ENCODE results near the gene KCNJ11. TPM values are rescaled to one million over a fixed set of nuclear protein-coding genes. Genes with fewer than 3 reads are reported as not detected.

The KCNJ11 gene
- total RNA-seq, 1 experiment from 2014 or later = 7.5 TPM

DNA sequence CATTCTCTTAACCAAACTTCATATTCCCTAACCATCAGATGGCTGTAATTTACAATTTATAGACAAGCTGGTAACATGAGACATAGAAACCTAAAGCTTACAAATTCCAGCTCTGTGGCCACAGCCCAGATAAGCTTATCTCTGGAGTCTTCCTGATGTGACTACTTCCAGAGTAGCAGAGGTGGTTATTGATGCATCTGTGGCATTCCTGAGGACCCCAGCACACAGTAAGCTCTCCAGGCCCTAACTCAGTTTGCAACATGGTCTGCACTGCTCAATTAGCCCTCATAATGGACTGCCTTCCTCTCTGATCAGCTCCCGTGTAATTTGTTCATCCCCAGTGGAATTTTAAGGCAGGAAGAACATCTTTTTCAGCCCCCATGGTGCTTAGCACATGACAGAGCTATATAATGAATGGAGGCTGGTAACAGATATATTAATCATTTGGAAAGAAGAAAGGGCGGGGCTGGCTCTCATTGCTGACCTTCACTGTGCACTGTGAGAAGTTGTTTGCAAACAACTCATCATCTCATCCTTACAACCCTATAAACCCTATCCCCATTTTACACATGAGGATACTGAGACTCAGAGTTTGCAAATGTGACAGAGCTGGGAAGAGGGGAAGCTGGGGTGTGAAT is 30.1 kb upstream of the KCNJ11 start:
- Histone ChIP-seq H3K79me2 (ENCODE audit: insufficient read depth, low read length) (no peaks in the 10 kb centered on the region), H2AFZ (ENCODE audit: low read depth, low read length, poor library complexity, severe bottlenecking) (no peak overlapping the region), H4K20me1 (ENCODE audit: insufficient read depth) (no peaks in the 10 kb centered on the region), H3K27me3 (ENCODE audit: insufficient read depth, low read length) (peaks cover 70% of the 10 kb centered on the region), H3K9ac (ENCODE audit: low read length) (no peak overlapping the region), H3K36me3 (ENCODE audit: control insufficient read depth in 1 of 2, insufficient read depth in 2 of 2, low read length in 2 of 2) (no peaks in the 10 kb centered on the region), H3K4me3 (replicated peaks in 1 of 2; ENCODE audit: low read depth in 1 of 2, low read length in 2 of 2) (no peak overlapping the region), H3K4me1 (ENCODE audit: control insufficient read depth in 1 of 2, insufficient read depth in 2 of 2, low read length in 2 of 2) (peaks cover 0 to 4% of the 10 kb centered on the region in 2 experiments; a peak in 2 of 4 replicates), H3K9me2 (ENCODE audit: insufficient read depth) (no peaks in the 10 kb centered on the region), H3K9me3 (ENCODE audit: control insufficient read depth in 1 of 2, insufficient read depth in 1 of 2, low read depth in 1 of 2, low read length in 2 of 2) (no peaks in the 10 kb centered on the region), H3K4me2 (ENCODE audit: low read length) (no peak overlapping the region), H3K27ac (ENCODE audit: low read depth, low read length) (no peak overlapping the region)
- no peak for ATAC-seq
- TF ChIP-seq RAD21 (IDR thresholded peaks at IDR 0.05; ENCODE audit: low read depth) (no peak), CBX3 (IDR thresholded peaks at IDR 0.05; ENCODE audit: low read depth) (no peak), ZFX (IDR thresholded peaks at IDR 0.05) (no peak), EZH2 (IDR thresholded peaks at IDR 0.05) (no peak), ELF1 (IDR thresholded peaks at IDR 0.05; ENCODE audit: borderline replicate concordance, low read depth) (no peak), CEBPB (IDR thresholded peaks at IDR 0.05; ENCODE audit: low read depth) (no peak), POLR2AphosphoS5 (IDR thresholded peaks at IDR 0.05; ENCODE audit: low read depth, low read length) (no peak), SIN3A (IDR thresholded peaks at IDR 0.05; ENCODE audit: low read depth) (no peak)
- TF ChIP-seq, protein P1, sequence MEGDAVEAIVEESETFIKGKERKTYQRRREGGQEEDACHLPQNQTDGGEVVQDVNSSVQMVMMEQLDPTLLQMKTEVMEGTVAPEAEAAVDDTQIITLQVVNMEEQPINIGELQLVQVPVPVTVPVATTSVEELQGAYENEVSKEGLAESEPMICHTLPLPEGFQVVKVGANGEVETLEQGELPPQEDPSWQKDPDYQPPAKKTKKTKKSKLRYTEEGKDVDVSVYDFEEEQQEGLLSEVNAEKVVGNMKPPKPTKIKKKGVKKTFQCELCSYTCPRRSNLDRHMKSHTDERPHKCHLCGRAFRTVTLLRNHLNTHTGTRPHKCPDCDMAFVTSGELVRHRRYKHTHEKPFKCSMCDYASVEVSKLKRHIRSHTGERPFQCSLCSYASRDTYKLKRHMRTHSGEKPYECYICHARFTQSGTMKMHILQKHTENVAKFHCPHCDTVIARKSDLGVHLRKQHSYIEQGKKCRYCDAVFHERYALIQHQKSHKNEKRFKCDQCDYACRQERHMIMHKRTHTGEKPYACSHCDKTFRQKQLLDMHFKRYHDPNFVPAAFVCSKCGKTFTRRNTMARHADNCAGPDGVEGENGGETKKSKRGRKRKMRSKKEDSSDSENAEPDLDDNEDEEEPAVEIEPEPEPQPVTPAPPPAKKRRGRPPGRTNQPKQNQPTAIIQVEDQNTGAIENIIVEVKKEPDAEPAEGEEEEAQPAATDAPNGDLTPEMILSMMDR (IDR thresholded peaks at IDR 0.05 in 2 of 3, conservative IDR thresholded peaks at IDR 0.05 in 1 of 3; ENCODE audit: borderline replicate concordance in 1 of 3, insufficient read depth in 1 of 3, low read depth in 2 of 3, low read length in 2 of 3) = no peak
- TF ChIP-seq, protein P2, sequence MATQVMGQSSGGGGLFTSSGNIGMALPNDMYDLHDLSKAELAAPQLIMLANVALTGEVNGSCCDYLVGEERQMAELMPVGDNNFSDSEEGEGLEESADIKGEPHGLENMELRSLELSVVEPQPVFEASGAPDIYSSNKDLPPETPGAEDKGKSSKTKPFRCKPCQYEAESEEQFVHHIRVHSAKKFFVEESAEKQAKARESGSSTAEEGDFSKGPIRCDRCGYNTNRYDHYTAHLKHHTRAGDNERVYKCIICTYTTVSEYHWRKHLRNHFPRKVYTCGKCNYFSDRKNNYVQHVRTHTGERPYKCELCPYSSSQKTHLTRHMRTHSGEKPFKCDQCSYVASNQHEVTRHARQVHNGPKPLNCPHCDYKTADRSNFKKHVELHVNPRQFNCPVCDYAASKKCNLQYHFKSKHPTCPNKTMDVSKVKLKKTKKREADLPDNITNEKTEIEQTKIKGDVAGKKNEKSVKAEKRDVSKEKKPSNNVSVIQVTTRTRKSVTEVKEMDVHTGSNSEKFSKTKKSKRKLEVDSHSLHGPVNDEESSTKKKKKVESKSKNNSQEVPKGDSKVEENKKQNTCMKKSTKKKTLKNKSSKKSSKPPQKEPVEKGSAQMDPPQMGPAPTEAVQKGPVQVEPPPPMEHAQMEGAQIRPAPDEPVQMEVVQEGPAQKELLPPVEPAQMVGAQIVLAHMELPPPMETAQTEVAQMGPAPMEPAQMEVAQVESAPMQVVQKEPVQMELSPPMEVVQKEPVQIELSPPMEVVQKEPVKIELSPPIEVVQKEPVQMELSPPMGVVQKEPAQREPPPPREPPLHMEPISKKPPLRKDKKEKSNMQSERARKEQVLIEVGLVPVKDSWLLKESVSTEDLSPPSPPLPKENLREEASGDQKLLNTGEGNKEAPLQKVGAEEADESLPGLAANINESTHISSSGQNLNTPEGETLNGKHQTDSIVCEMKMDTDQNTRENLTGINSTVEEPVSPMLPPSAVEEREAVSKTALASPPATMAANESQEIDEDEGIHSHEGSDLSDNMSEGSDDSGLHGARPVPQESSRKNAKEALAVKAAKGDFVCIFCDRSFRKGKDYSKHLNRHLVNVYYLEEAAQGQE (IDR thresholded peaks at IDR 0.05; ENCODE audit: low read depth) = no peak
- RAD21 ChIA-PET (ENCODE audit: low non-redundant PET in 1 of 2, low total read pairs in 2 of 2, uncharacterized antibody in 2 of 2, unreplicated experiment in 2 of 2) = no interaction called here
- no peak for DNase-seq (ENCODE audit: low read depth, low spot score)
- intact Hi-C loops (cut with micrococcal nuclease) = no loop called here
- BruUV-seq (replicated peaks) = no TSS peak
- POLR2A ChIA-PET = no interaction called here
- CTCF ChIA-PET = no interaction called here

Measured in HCT116 (cell line).